NT2/D1 (cell line): ENCODE data around the gene BNC2.

ENCODE experiments used
- DNase-seq: peaks from one replicate; pipeline ENCODE4 v3.0.0-alpha.2; 2011; ENCODE audit warnings: low read depth, low spot score
- H3K27me3 ChIP-seq: 2 replicates; pipeline ENCODE4 v1.6.0; 2011; ENCODE audit warnings: mild to moderate bottlenecking; ENCODE audit not compliant: insufficient read length, insufficient read depth
- H3K36me3 ChIP-seq: 2 replicates; pipeline ENCODE4 v1.6.1; 2011; ENCODE audit warnings: mild to moderate bottlenecking, low read length, mixed read lengths; ENCODE audit not compliant: insufficient read depth, insufficient read length
- H3K4me1 ChIP-seq: 2 replicates; pipeline ENCODE4 v1.5.1; 2011; ENCODE audit not compliant: insufficient read depth, insufficient read length
- H3K4me3 ChIP-seq: 2 replicates; pipeline ENCODE4 v1.5.1; 2011; ENCODE audit warnings: low read depth; ENCODE audit not compliant: insufficient read length
- H3K9ac ChIP-seq: 2 replicates; pipeline ENCODE4 v1.6.0; 2011; ENCODE audit warnings: low read depth; ENCODE audit not compliant: insufficient read length
- H3K9me3 ChIP-seq: 2 replicates; pipeline ENCODE4 v1.5.1; 2011; ENCODE audit warnings: mild to moderate bottlenecking, low read length; ENCODE audit not compliant: insufficient read depth
- SUZ12 ChIP-seq: IDR thresholded peaks from 2 replicates; pipeline ENCODE4 v1.6.1; 2011; ENCODE audit not compliant: insufficient read length, insufficient read depth; ENCODE audit errors: extremely low read depth
- YY1 ChIP-seq: IDR thresholded peaks from 2 replicates; pipeline ENCODE4 v1.6.1; 2011; ENCODE audit not compliant: insufficient read length, insufficient read depth
- ZNF274 ChIP-seq: IDR thresholded peaks from 2 replicates; pipeline ENCODE4 v1.6.1; 2011; ENCODE audit warnings: mild to moderate bottlenecking, low read depth, low read length

The BNC2 gene

GRCh38 chr9:16725066-16725465, 145.4 kb downstream of the BNC2 start:
- H3K9ac ChIP-seq = no peak overlapping the region
- H3K4me3 ChIP-seq = no peak overlapping the region
- TF ChIP-seq SUZ12 (no peak), YY1 (no peak), ZNF274 (no peak)
- H3K4me1 ChIP-seq = peaks cover 7% of the 10 kb centered on the region
- H3K9me3 ChIP-seq = no peaks in the 10 kb centered on the region
- no peak for DNase-seq
- no peaks in the 10 kb centered on the region for H3K27me3 ChIP-seq
- no peaks in the 10 kb centered on the region for H3K36me3 ChIP-seq

GRCh38 chr9:16721972-16722371, 148.5 kb downstream of the BNC2 start:
- no peak for DNase-seq
- H3K4me1 ChIP-seq = peaks cover 3% of the 10 kb centered on the region
- no peaks in the 10 kb centered on the region for H3K27me3 ChIP-seq
- H3K9me3 ChIP-seq = no peaks in the 10 kb centered on the region
- H3K36me3 ChIP-seq = no peaks in the 10 kb centered on the region
- no peak overlapping the region for H3K4me3 ChIP-seq
- TF ChIP-seq ZNF274 = no peak
- no peak for TF ChIP-seq SUZ12
- TF ChIP-seq YY1 = no peak
- H3K9ac ChIP-seq = no peak overlapping the region

GRCh38 chr9:16720386-16720785, 150.1 kb downstream of the BNC2 start:
- Histone ChIP-seq H3K9ac (no peak overlapping the region), H3K9me3 (no peaks in the 10 kb centered on the region), H3K36me3 (no peaks in the 10 kb centered on the region), H3K4me1 (peaks cover 3% of the 10 kb centered on the region), H3K4me3 (no peak overlapping the region), H3K27me3 (no peaks in the 10 kb centered on the region)
- TF ChIP-seq ZNF274 (no peak), SUZ12 (no peak), YY1 (no peak)
- DNase-seq = no peak

GRCh38 chr9:16719921-16720320, 150.5 kb downstream of the BNC2 start:
- no peak overlapping the region for H3K9ac ChIP-seq
- H3K36me3 ChIP-seq = no peaks in the 10 kb centered on the region
- H3K9me3 ChIP-seq = no peaks in the 10 kb centered on the region
- no peak for TF ChIP-seq YY1
- no peak overlapping the region for H3K4me3 ChIP-seq
- H3K4me1 ChIP-seq = peaks cover 3% of the 10 kb centered on the region
- no peaks in the 10 kb centered on the region for H3K27me3 ChIP-seq
- DNase-seq = no peak

- Histone ChIP-seq H3K36me3 (no peaks in the 10 kb centered on the region), H3K9ac (no peak overlapping the region), H3K4me1 (peaks cover 3% of the 10 kb centered on the region), H3K9me3 (no peaks in the 10 kb centered on the region), H3K27me3 (no peaks in the 10 kb centered on the region), H3K4me3 (no peak overlapping the region)
- no peak for DNase-seq
- TF ChIP-seq YY1 (no peak), ZNF274 (no peak), SUZ12 (no peak)
Observed at GRCh38 chr9:16718952-16719351, 151.5 kb downstream of the BNC2 start.

- H3K9me3 ChIP-seq = no peaks in the 10 kb centered on the region
- no peak for DNase-seq
- TF ChIP-seq ZNF274 (no peak), SUZ12 (no peak), YY1 (no peak)
- no peaks in the 10 kb centered on the region for H3K36me3 ChIP-seq
- no peak overlapping the region for H3K4me3 ChIP-seq
- H3K4me1 ChIP-seq = peaks cover 3% of the 10 kb centered on the region
- no peak overlapping the region for H3K9ac ChIP-seq
- no peaks in the 10 kb centered on the region for H3K27me3 ChIP-seq
Observed at GRCh38 chr9:16718296-16718695, 152.2 kb downstream of the BNC2 start.

GRCh38 chr9:16716601-16717000, 153.9 kb downstream of the BNC2 start:
- no peaks in the 10 kb centered on the region for H3K4me1 ChIP-seq
- H3K9me3 ChIP-seq = no peaks in the 10 kb centered on the region
- H3K36me3 ChIP-seq = no peaks in the 10 kb centered on the region
- TF ChIP-seq YY1 = no peak
- no peak for TF ChIP-seq SUZ12
- no peak for TF ChIP-seq ZNF274
- no peak overlapping the region for H3K9ac ChIP-seq
- H3K4me3 ChIP-seq = no peak overlapping the region
- DNase-seq = no peak
- no peaks in the 10 kb centered on the region for H3K27me3 ChIP-seq

- H3K27me3 ChIP-seq = no peaks in the 10 kb centered on the region
- no peaks in the 10 kb centered on the region for H3K36me3 ChIP-seq
- no peak for TF ChIP-seq YY1
- TF ChIP-seq ZNF274 = no peak
- no peak for TF ChIP-seq SUZ12
- no peak overlapping the region for H3K4me3 ChIP-seq
- no peaks in the 10 kb centered on the region for H3K9me3 ChIP-seq
- H3K4me1 ChIP-seq = no peaks in the 10 kb centered on the region
- no peak overlapping the region for H3K9ac ChIP-seq
- DNase-seq = no peak
Observed at GRCh38 chr9:16715404-16715803, 155.1 kb downstream of the BNC2 start.
